ENCODE results near the gene SYVN1.
"Not testable (repeated sequence)": the region's sequence is repeated elsewhere in the genome, so short reads cannot be mapped to it uniquely, and the experiment has no call there.

The SYVN1 gene

GRCh38 chr11:65134240-65134951 lies at the start of gene SYVN1:
SYVN1 (minus strand) TSS chr11:65134519; CDS start chr11:65133601, 918 bp downstream.
- peak; percentile 98 for FAIRE-seq
- peak; percentile 91 for DNase-seq (ENCODE audit: low spot score)

GRCh38 chr11:65183201-65183891 lies 49.0 kb upstream of the SYVN1 start:
- no peak for FAIRE-seq
- DNase-seq (ENCODE audit: low spot score), result no peak

DNA sequence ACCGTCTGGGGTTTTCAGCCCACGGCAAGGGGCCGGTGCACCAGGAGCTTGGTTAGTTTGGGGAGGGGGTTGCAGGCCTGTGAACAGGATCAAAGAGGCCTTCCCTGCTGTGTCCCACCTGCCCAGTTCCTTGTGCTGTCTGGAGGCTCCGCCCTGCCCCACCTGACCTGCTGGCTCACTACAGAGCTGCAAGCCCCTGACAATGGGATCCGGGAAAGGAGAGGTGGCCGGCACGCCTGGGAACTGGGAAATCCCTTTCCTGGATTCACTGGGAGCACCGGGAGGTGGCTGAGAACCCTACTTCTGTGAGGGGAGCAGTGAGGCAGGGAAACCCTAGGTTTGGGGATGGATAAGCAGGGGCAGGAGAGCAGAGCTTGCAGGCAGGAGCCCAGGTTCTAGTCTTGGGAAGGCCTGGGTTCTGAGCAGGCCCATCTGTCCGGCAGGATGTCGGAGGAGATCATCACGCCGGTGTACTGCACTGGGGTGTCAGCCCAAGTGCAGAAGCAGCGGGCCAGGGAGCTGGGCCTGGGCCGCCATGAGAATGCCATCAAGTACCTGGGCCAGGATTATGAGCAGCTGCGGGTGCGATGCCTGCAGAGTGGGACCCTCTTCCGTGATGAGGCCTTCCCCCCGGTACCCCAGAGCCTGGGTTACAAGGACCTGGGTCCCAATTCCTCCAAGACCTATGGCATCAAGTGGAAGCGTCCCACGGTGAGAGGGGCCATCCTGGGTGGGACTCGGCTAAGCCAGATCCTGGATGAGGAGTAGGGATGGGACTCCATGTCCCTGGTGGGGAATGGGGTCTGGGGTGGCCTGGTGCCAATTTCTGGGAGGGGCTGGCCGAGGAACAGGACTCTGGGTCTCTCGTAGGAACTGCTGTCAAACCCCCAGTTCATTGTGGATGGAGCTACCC lies 48.2 kb upstream of the SYVN1 start:
- peak; percentile 44 for DNase-seq (ENCODE audit: low spot score)
- FAIRE-seq, result no peak

- peak; percentile 86 for DNase-seq (ENCODE audit: low spot score)
- FAIRE-seq, result no peak
These were observed 47.4 kb upstream of the SYVN1 start, which contains the start of gene CAPN1 for GRCh38 chr11:65181569-65182257. CAPN1 (plus strand) TSS chr11:65181928; CDS start chr11:65182702, 774 bp downstream.

GRCh38 chr11:65180877-65181568 lies 46.7 kb upstream of the SYVN1 start:
- peak; percentile 86 for DNase-seq (ENCODE audit: low spot score)

DNA sequence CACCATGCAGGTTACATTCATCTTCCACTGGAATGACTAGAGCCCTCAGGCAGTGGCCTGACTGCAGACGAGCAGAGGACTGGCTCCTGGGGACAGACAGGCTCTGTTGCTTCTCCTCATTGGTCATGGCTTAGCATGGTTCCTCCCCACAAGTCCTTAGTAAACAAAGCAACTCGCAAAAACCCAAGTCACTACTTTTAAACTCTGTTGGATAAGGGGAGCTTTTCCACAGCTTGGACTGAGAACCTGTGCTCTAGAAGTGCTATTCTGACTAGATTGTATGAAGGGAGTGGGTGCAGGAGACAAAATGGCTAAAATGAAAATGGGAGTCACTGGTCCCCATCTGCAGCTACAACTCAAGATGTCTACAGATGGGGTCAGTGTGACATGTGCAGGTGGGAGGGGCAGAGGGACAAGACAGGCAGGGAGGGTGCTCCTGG lies 40.3 kb upstream of the SYVN1 start:
- DNase-seq (ENCODE audit: low spot score); FAIRE-seq: not testable (repeated sequence)

More at GRCh38 chr11:65180877-65181568, 46.7 kb upstream of the SYVN1 start:
- no peak for FAIRE-seq

DNA sequence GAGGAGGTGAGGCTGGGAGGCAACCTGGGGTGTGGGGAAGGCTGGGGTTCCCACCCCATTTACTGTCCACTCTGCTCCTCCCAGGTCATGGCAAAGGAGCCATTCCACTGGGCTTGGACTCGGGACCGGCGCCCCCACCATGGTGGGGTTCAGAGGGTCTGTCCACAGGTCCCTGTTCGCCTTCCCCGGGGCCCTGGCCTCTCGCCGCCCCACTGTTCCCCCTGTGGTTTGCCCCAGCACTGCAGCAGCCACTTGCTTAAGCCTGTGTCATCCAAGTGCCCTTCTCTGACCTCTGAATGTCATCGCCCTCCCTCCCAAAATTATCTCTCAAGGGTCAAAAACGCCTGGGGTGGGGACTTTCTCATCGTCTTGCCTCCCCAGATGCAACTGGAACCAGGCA lies 38.3 kb upstream of the SYVN1 start:
- FAIRE-seq (no peak), DNase-seq (ENCODE audit: low spot score) (no peak)

DNA sequence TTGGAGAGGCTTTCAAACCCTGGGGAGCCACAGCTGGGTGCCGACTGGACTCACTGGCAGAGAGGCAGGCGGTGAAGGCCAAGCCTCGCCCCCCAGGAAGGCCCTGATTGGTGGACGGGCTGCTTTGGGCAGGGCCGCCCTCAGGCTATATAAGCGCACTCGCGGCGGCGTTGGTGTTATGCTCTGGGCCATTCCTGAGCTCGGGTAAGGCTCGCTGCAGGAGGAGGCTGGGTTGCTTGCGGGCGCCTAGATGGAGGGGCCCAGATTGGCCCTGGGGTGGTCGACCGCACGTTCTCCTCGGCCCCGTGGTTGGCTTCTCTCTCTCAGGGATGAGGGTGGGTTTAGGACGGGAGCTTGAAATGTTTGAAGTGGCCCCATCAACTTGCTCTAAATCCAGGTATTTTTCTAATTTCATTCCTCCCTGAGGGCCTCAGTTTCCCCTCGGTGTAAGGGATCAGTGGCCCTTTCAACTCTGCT lies 35.8 kb upstream of the SYVN1 start, which contains the start of gene SPDYC:
Gene SPDYC, plus strand, starts transcription at position 176 of the 477 bp plus-strand sequence. CDS start 1,125 bp downstream, outside the sequence.
- DNase-seq (ENCODE audit: low spot score), result no peak
- no peak for FAIRE-seq

- DNase-seq (ENCODE audit: low spot score) (no peak), FAIRE-seq (no peak)
These were observed 34.9 kb upstream of the SYVN1 start for GRCh38 chr11:65169164-65169641.

- DNase-seq (ENCODE audit: low spot score) (no peak), FAIRE-seq (no peak)
These were observed 33.3 kb upstream of the SYVN1 start for GRCh38 chr11:65167656-65168055.

DNA sequence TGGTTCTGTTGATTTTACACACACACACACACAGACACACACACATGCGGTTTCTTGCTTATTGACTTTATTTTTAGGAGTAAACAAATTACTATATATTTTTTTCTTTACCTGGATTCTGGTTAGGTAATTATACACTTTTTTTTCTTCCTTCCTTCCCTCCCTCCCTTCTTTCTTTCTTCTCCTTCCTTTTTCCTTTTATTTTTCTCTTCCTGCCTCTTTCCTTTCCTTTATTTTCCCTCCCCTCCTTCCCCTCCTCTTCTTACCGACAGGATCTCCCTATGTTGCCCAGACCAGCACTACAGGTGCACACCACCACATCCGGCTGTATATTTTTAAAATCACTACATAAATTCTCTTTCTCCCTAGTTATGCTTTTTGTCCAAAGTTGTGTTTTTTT lies 32.6 kb upstream of the SYVN1 start:
- no peak for FAIRE-seq

DNA sequence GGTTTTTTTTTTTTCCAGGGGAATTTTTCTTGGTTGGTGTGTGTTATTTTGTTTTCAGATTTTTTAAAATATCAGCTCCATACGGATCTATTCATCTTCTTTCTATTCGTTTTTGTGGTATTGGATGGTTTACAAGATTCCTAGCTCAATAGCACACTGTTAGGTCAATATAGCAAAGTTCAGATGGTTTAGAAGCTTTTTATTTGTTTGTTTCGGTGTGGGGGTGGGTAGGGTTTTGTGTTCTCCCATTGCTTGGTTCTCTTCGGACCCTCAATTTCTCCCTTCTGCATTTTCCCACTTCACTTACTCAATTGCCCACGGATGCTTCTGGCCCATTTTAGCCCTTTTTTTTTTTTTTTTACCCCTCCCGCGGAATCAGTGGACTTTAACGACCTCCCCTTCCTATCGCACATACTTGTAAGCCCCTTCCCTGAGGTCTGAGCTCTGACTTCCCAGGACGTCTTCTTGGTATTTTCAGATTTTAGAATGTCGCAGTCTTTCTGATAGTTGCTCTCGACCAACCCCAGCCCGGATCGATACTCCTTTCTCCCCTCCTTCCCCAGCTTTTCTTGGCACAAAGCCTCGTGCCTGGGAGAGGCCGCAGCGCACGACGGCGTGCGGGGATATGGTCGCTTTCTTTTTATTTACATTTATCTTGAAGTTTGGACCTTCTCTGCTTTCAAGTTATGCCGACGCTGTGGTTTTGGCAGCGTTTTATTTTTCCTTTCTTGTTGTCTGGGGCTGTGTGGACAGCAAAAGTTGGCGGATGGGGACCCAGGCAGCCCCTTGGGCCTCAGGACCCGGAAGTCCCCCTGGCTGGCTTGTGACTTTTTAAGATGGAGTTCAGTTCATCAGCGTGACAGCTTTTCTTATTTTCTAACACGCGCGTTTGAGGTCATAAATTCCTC lies 31.3 kb upstream of the SYVN1 start:
- FAIRE-seq, result no peak

More for the DNA sequence above, 32.6 kb upstream of the SYVN1 start:
- DNase-seq (ENCODE audit: low spot score), result no peak

GRCh38 chr11:65163684-65164083 lies 29.4 kb upstream of the SYVN1 start:
- FAIRE-seq, result no peak
- no peak for DNase-seq (ENCODE audit: low spot score)

More for the DNA sequence above, 31.3 kb upstream of the SYVN1 start:
- DNase-seq (ENCODE audit: low spot score), result no peak

GRCh38 chr11:65160643-65161042 lies 26.3 kb upstream of the SYVN1 start:
- FAIRE-seq, result no peak

GRCh38 chr11:65159012-65159411 lies 24.7 kb upstream of the SYVN1 start:
- FAIRE-seq (no peak), DNase-seq (ENCODE audit: low spot score) (no peak)

More at GRCh38 chr11:65160643-65161042, 26.3 kb upstream of the SYVN1 start:
- no peak for DNase-seq (ENCODE audit: low spot score)

- FAIRE-seq (no peak), DNase-seq (ENCODE audit: low spot score) (no peak)
These were observed 23.0 kb upstream of the SYVN1 start for GRCh38 chr11:65157336-65157735.

DNA sequence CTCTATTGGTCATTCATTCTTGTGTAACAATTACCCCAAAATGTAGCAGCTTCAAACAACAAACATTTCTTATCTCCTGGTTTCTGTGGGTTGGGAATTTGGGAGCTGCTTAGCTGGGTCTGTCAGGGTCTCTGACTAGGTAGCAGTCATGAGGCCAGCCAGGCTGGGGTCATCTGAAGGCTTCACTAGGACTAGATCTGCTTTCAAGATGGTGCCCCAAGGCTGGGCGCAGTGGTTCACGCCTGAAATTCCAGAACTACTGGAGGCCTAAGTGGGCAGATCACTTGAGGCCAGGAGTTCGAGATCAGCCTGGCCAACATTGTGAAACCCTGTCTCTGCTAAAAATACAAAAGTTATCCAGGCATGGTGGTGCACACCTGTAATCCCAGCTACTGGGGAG lies 22.6 kb upstream of the SYVN1 start:
- DNase-seq (ENCODE audit: low spot score) (no peak), FAIRE-seq (no peak)

DNA sequence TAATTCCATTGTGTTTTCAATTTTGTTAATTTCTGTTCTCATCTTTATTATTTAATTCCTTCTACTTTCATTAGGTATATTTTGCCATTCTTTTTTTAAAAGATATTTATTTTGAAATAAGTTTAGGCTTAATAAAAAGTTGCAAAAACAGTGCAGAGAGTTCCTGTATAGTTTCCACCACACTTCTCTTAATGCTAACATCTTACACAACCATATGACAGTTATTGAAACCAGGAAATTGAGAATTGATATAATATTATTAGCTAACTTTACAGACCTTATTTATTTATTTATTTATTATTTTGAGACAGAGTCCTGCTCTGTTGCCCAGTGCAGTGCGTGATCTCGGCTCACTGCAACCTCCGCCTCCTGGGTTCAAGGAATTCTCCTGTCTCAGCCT lies 21.9 kb upstream of the SYVN1 start:
- FAIRE-seq, result no peak
- no peak for DNase-seq (ENCODE audit: low spot score)

- FAIRE-seq (no peak), DNase-seq (ENCODE audit: low spot score) (no peak)
These were observed 17.8 kb upstream of the SYVN1 start for GRCh38 chr11:65152122-65152521.

Data from urothelium cell line (cell line).